GM19463 (cell line): ENCODE data around the gene MBD2.
"Not testable (repeated sequence)": the region's sequence is repeated elsewhere in the genome, so short reads cannot be mapped to it uniquely, and the experiment has no call there.

ENCODE experiments used
- ATAC-seq: cut with Tn5 transposase; IDR thresholded peaks from one replicate; pipeline ENCODE4 v1.9.1; 2021; ENCODE audit warnings: mild to moderate bottlenecking, moderate library complexity; ENCODE audit not compliant: unreplicated experiment

MBD2 gene

GRCh38 chr18:54224379-54225014, at the start of gene MBD2:
MBD2 (minus strand) TSS chr18:54224669; CDS start chr18:54224559, 110 bp downstream.
- peak; percentile 84 for ATAC-seq

- peak; percentile 31 for ATAC-seq
Measured at GRCh38 chr18:54269893-54270844, 45.7 kb upstream of the MBD2 start.

GRCh38 chr18:54268751-54269150, 44.3 kb upstream of the MBD2 start:
- ATAC-seq = no peak

- no peak for ATAC-seq
Measured at GRCh38 chr18:54267701-54268100, 43.2 kb upstream of the MBD2 start.

GRCh38 chr18:54263904-54264336, 39.5 kb upstream of the MBD2 start:
- ATAC-seq = peak; percentile 70

- peak; percentile 64 for ATAC-seq
Measured at GRCh38 chr18:54261894-54262293, 37.4 kb upstream of the MBD2 start.

- ATAC-seq = peak; percentile 37
Measured at GRCh38 chr18:54260396-54261072, 36.1 kb upstream of the MBD2 start.

GRCh38 chr18:54257818-54258217, 33.3 kb upstream of the MBD2 start:
- not testable (repeated sequence) for ATAC-seq

- ATAC-seq = no peak
Measured at GRCh38 chr18:54257015-54257414, 32.5 kb upstream of the MBD2 start.

GRCh38 chr18:54255141-54255540, 30.7 kb upstream of the MBD2 start:
- no peak for ATAC-seq

- no peak for ATAC-seq
Measured at GRCh38 chr18:54254265-54254758, 29.8 kb upstream of the MBD2 start.

GRCh38 chr18:54251606-54252390, 27.3 kb upstream of the MBD2 start:
- ATAC-seq = no peak

- ATAC-seq = peak; percentile 72
Measured at GRCh38 chr18:54250846-54251261, 26.4 kb upstream of the MBD2 start.

GRCh38 chr18:54247511-54248175, 23.2 kb upstream of the MBD2 start:
- ATAC-seq = no peak

GRCh38 chr18:54242327-54242726, 17.9 kb upstream of the MBD2 start:
- no peak for ATAC-seq

GRCh38 chr18:54241483-54241882, 17.0 kb upstream of the MBD2 start:
- ATAC-seq = no peak

GRCh38 chr18:54240629-54241107, 16.2 kb upstream of the MBD2 start:
- ATAC-seq = no peak

GRCh38 chr18:54239601-54240000, 15.1 kb upstream of the MBD2 start:
- no peak for ATAC-seq

GRCh38 chr18:54239091-54239490, 14.6 kb upstream of the MBD2 start:
- ATAC-seq = no peak
